IMR-90 (cell line): ENCODE results near the gene NDEL1.

Source experiments
- BHLHE40 ChIP-seq: fragments of 150-350 bp; IDR thresholded peaks from 2 replicates; pipeline ENCODE4 v1.6.1; 2016; ENCODE audit warnings: mild to moderate bottlenecking, low read depth, low read length
- CEBPB ChIP-seq: IDR thresholded peaks from 2 replicates; pipeline ENCODE4 v1.6.1; 2012; ENCODE audit warnings: low read depth, low read length, improper control_type of control experiment
- CHD1 ChIP-seq: IDR thresholded peaks from 2 replicates; pipeline ENCODE4 v1.6.1; 2012; ENCODE audit warnings: low read depth, low read length, improper control_type of control experiment
- FOS ChIP-seq: fragments of 150-350 bp; IDR thresholded peaks from 2 replicates; pipeline ENCODE4 v1.6.1; 2016; ENCODE audit warnings: low read depth, low read length
- MAFK ChIP-seq: IDR thresholded peaks from 2 replicates; pipeline ENCODE4 v1.6.1; 2012; ENCODE audit warnings: low read depth, low read length, improper control_type of control experiment
- MAZ ChIP-seq: IDR thresholded peaks from 2 replicates; pipeline ENCODE4 v1.6.1; 2012; ENCODE audit warnings: low read depth, mild to moderate bottlenecking, low read length, improper control_type of control experiment, moderate library complexity, borderline replicate concordance
- MXI1 ChIP-seq: IDR thresholded peaks from 2 replicates; pipeline ENCODE4 v1.6.1; 2012; ENCODE audit warnings: low read depth, mild to moderate bottlenecking, low read length, moderate library complexity, borderline replicate concordance
- POLR2A ChIP-seq: IDR thresholded peaks from 2 replicates; pipeline ENCODE4 v1.6.1; 2012; ENCODE audit warnings: mild to moderate bottlenecking, low read depth, low read length
- RAD21 ChIP-seq: IDR thresholded peaks from 2 replicates; pipeline ENCODE4 v1.6.1; 2012; ENCODE audit warnings: low read length, improper control_type of control experiment
- RCOR1 ChIP-seq: IDR thresholded peaks from 2 replicates; pipeline ENCODE4 v1.6.1; 2012; ENCODE audit warnings: mild to moderate bottlenecking, low read length, improper control_type of control experiment; ENCODE audit not compliant: insufficient replicate concordance
- SMC3 ChIP-seq: fragments of 150-350 bp; IDR thresholded peaks from 2 replicates; pipeline ENCODE4 v1.6.1; 2016; ENCODE audit warnings: low read depth, mild to moderate bottlenecking, antibody characterized with exemption, low read length, moderate library complexity
- TF ChIP-seq, protein P1 (sequence below): conservative IDR thresholded peaks from 2 replicates; pipeline ENCODE4 v1.5.1; 2012; ENCODE audit warnings: mild to moderate bottlenecking, low read depth, low read length, improper control_type of control experiment
- TF ChIP-seq, protein P2 (sequence below): fragments of 150-350 bp; IDR thresholded peaks from 2 replicates; pipeline ENCODE4 v1.6.1; 2016; ENCODE audit warnings: low read depth, mild to moderate bottlenecking, low read length, moderate library complexity, borderline replicate concordance
- TF ChIP-seq, protein P3 (sequence below): fragments of 150-350 bp; IDR thresholded peaks from 2 replicates; pipeline ENCODE4 v1.6.1; 2017; ENCODE audit warnings: mild to moderate bottlenecking, antibody characterized with exemption, low read length, low read depth

DNA sequence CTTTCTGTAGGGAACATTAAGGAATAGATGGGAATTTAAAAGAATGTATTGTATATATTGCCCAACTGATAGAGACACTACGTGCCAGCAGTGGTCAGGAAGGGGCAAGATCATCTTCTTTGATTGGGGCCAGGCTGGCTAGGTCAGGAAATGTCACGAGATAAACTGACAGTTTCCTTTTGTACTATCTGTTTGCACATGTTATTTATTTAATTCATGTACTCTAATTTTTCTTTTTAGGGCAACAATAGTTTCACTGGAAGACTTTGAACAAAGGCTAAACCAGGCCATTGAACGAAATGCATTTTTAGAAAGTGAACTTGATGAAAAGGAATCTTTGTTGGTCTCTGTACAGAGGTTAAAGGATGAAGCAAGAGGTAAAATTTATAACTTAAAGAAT is 12.6 kb downstream of the NDEL1 start:
- no peak for TF ChIP-seq CEBPB
- TF ChIP-seq, protein P1, sequence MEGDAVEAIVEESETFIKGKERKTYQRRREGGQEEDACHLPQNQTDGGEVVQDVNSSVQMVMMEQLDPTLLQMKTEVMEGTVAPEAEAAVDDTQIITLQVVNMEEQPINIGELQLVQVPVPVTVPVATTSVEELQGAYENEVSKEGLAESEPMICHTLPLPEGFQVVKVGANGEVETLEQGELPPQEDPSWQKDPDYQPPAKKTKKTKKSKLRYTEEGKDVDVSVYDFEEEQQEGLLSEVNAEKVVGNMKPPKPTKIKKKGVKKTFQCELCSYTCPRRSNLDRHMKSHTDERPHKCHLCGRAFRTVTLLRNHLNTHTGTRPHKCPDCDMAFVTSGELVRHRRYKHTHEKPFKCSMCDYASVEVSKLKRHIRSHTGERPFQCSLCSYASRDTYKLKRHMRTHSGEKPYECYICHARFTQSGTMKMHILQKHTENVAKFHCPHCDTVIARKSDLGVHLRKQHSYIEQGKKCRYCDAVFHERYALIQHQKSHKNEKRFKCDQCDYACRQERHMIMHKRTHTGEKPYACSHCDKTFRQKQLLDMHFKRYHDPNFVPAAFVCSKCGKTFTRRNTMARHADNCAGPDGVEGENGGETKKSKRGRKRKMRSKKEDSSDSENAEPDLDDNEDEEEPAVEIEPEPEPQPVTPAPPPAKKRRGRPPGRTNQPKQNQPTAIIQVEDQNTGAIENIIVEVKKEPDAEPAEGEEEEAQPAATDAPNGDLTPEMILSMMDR, result no peak
- no peak for TF ChIP-seq BHLHE40
- no peak for TF ChIP-seq MAZ
- TF ChIP-seq POLR2A, result no peak
- no peak for TF ChIP-seq CHD1
- TF ChIP-seq RAD21, result no peak
- TF ChIP-seq, protein P2, sequence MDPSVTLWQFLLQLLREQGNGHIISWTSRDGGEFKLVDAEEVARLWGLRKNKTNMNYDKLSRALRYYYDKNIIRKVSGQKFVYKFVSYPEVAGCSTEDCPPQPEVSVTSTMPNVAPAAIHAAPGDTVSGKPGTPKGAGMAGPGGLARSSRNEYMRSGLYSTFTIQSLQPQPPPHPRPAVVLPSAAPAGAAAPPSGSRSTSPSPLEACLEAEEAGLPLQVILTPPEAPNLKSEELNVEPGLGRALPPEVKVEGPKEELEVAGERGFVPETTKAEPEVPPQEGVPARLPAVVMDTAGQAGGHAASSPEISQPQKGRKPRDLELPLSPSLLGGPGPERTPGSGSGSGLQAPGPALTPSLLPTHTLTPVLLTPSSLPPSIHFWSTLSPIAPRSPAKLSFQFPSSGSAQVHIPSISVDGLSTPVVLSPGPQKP, result no peak
- TF ChIP-seq MAFK, result no peak
- TF ChIP-seq, protein P3, sequence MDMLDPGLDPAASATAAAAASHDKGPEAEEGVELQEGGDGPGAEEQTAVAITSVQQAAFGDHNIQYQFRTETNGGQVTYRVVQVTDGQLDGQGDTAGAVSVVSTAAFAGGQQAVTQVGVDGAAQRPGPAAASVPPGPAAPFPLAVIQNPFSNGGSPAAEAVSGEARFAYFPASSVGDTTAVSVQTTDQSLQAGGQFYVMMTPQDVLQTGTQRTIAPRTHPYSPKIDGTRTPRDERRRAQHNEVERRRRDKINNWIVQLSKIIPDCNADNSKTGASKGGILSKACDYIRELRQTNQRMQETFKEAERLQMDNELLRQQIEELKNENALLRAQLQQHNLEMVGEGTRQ, result no peak
- TF ChIP-seq SMC3, result no peak
- TF ChIP-seq RCOR1, result no peak
- TF ChIP-seq MXI1, result no peak
- TF ChIP-seq FOS, result no peak
